ENCODE data around the gene IPO8. TPM values are rescaled to one million over a fixed set of nuclear protein-coding genes. Genes with fewer than 3 reads are reported as not detected.

Gene IPO8
- total and polyA plus RNA-seq, 2 of the 8 experiments (the other 6 are each of a cell fraction or from before 2014, with no cell fraction given), result 7.2 to 59.8 TPM

GRCh38 chr12:30602678-30603077 lies 93.0 kb downstream of the IPO8 start:
- Histone ChIP-seq H3K9me3 (ENCODE audit: insufficient read depth in 2 of 2, low read depth in 1 of 2, low read length in 1 of 2) (0 out of 4 replicates have a peak, but pooled peaks cover 0 to 2% of the 10 kb centered on the region in 2 experiments), H3K27ac (ENCODE audit: low read depth, low read length) (no peak overlapping the region), H3K4ac (replicated peaks; ENCODE audit: insufficient read length, low read depth, low read length) (no peak overlapping the region), H2BK12ac (ENCODE audit: low read depth, low read length) (no peak overlapping the region), H3K9ac (replicated peaks in 1 of 4; ENCODE audit: extremely low read depth in 1 of 4, low read depth in 3 of 4, low read length in 3 of 4) (no peak overlapping the region), H2BK5ac (ENCODE audit: low read depth, low read length) (no peak overlapping the region), H3K18ac (ENCODE audit: extremely low read depth, low read length) (no peak overlapping the region), H2AK5ac (ENCODE audit: low read depth, low read length) (no peak overlapping the region), H4K91ac (replicated peaks; ENCODE audit: insufficient read length, low read length) (no peak overlapping the region), H4K20me1 (replicated peaks in 1 of 2; ENCODE audit: control insufficient read depth in 1 of 2, insufficient read depth in 2 of 2, low read length in 2 of 2) (no peaks in the 10 kb centered on the region), H3K4me3 (ENCODE audit: extremely low read depth in 1 of 4, insufficient read depth in 2 of 4, low read depth in 3 of 4, low read length in 4 of 4) (no peak overlapping the region), H2AFZ (ENCODE audit: low read length) (no peak overlapping the region), H3K36me3 (ENCODE audit: control insufficient read depth in 2 of 4, insufficient read depth in 4 of 4, low read length in 3 of 4) (no peaks in the 10 kb centered on the region), H3K4me2 (ENCODE audit: insufficient read depth in 1 of 2, low read depth in 2 of 2, low read length in 2 of 2) (no peak overlapping the region), H3K79me2 (ENCODE audit: control insufficient read depth in 1 of 2, insufficient read depth in 2 of 2, low read length in 2 of 2) (no peaks in the 10 kb centered on the region), H3K56ac (replicated peaks; ENCODE audit: insufficient read length, low read depth, low read length) (no peak overlapping the region), H4K8ac (ENCODE audit: extremely low read depth, insufficient read depth, low read length) (no peak overlapping the region), H2BK120ac (replicated peaks; ENCODE audit: low read depth, low read length) (no peak overlapping the region), H3K23me2 (ENCODE audit: low read depth, low read length) (no peaks in the 10 kb centered on the region), H2BK15ac (ENCODE audit: low read length) (no peak overlapping the region), H2BK20ac (ENCODE audit: low read length) (no peak overlapping the region), H3K27me3 (replicated peaks in 1 of 4; ENCODE audit: control insufficient read depth in 3 of 4, extremely low read depth in 1 of 4, insufficient read depth in 3 of 4, low read length in 3 of 4) (no peaks in the 10 kb centered on the region), H3K79me1 (ENCODE audit: low read depth, low read length) (no peaks in the 10 kb centered on the region), H4K5ac (ENCODE audit: insufficient read length, low read depth, low read length) (no peak overlapping the region), H3K14ac (ENCODE audit: insufficient read length) (no peak overlapping the region), H3K23ac (ENCODE audit: insufficient read length) (no peak overlapping the region), H3K4me1 (replicated peaks in 1 of 4; ENCODE audit: control insufficient read depth in 3 of 4, insufficient read depth in 4 of 4, low read length in 3 of 4) (peaks cover 0 to 6% (median 0%) of the 10 kb centered on the region in 4 experiments; a peak in 1 of 7 replicates)
- FAIRE-seq (no peak), DNase-seq (ENCODE audit: low read depth in 1 of 2, low spot score in 2 of 2) (no peak)
- TF ChIP-seq ZNF274 (IDR thresholded peaks at IDR 0.05; ENCODE audit: borderline replicate concordance, extremely low read depth, low read length) (no peak), HDAC2 (IDR thresholded peaks at IDR 0.05; ENCODE audit: borderline replicate concordance in 1 of 2, low read depth in 2 of 2, low read length in 2 of 2) (no peak), TAF1 (IDR thresholded peaks at IDR 0.05; ENCODE audit: low read depth, low read length) (no peak), TBP (IDR thresholded peaks at IDR 0.05; ENCODE audit: low read depth, low read length) (no peak), GABPA (IDR thresholded peaks at IDR 0.05; ENCODE audit: borderline replicate concordance, insufficient read depth, low read length) (no peak), JUN (IDR thresholded peaks at IDR 0.05; ENCODE audit: low read depth, low read length) (no peak), BCL11A (IDR thresholded peaks at IDR 0.05; ENCODE audit: low read depth in 2 of 2, low read length in 2 of 2) (no peak)
- WGBS, 2 experiments (ENCODE audit: extremely low coverage in 1 of 2, insufficient coverage in 1 of 2, insufficient read length in 1 of 2, insufficient replicate concordance in 2 of 2, low coverage in 1 of 2, low lambda C conversion rate in 2 of 2, missing lambda C conversion rate in 1 of 2), result 93% methylated on average over 3 of the region's 3 CpGs; no CpG with 5 or more reads in 1 of the 2 experiments
- CTCF ChIA-PET (ENCODE audit: partially characterized antibody), result no interaction called here
- POLR2A ChIA-PET (ENCODE audit: partially characterized antibody), result no interaction called here
